CD4-positive, alpha-beta T cell treated with Interleukin-2 at 100 ng/mL for 4 hours (primary cell): ENCODE measurements around the gene MTHFD2L.
"Not testable (repeated sequence)": the region's sequence is repeated elsewhere in the genome, so short reads cannot be mapped to it uniquely, and the experiment has no call there.

Experiments used
- DNase-seq: peaks from one replicate; pipeline ENCODE4 v3.0.0-alpha.2; 2020; ENCODE audit warnings: low spot score

MTHFD2L gene

DNA sequence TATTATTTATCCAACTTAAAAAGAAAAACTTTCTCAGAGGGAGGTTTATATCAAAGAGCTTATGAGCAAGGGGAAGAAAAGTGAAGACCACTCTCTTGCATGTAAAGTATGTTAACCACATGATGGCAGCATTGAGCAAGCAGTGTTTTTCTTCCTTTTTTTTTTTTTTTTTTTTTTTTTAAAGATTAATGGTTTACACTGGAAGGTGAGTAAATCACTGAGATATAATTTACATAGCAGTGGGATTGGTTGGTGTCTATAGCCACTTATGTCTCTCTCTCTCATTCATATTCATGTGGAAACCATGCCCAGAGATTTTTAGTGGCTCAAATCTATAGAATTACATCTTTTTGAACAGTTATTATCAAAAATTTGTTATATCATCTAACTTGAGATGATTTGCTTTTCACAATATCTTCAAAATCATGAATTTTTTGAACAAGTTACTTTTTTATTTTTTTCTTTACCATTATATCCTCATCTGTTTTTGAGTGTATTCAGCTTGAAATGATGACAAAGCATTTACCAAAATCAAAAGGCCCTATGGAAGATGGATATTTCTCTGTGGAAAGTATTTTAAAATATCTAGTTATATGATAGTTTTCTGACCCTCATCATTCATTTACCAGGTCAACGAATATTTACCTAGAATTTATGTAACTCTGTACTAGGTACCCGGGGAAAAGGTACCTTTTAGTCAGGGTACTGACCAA, 31.6 kb downstream of the MTHFD2L start:
- peak; percentile 34 for DNase-seq

DNA sequence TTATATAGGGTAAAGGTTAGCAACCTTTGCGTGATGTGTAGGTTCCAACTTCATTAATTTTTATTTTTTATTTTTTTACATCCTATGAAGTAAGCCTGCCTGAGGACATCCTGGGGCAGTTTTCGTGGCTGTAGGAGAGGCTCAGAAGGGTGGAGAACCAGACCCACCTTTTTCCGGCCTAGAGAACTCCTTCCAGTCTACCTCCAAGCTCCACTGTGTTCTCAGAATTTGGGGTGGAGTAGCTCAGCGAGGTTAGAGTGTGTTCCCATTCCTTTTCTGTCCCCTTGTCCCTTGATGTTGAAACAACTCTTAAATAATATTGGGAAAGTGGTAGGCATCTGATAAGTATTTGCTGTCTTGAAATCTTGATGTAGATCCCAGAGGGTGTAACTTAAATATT, 32.4 kb downstream of the MTHFD2L start:
- no peak for DNase-seq

DNA sequence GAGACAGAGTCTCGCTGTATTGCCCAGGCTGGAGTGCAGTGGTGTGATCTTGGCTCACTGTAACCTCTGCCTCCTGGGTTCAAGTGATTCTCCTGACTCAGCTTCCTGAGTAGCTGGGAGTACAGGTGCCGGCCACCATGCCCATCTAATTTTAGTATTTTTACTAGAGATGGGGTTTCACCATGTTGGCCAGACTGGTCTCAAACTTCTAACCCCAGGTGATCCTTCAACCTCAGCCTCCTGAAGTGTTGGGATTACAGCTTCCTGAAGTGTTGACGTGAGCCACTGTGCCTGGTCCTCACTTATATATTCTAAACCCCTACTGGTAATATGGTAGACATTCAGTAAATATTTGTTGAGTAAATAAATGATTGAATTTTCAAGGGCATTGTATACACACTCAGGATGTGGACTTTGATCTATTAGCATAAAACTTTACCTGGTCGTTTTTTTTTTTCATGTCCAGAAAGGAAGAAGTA, 33.0 kb downstream of the MTHFD2L start:
- DNase-seq = no peak

DNA sequence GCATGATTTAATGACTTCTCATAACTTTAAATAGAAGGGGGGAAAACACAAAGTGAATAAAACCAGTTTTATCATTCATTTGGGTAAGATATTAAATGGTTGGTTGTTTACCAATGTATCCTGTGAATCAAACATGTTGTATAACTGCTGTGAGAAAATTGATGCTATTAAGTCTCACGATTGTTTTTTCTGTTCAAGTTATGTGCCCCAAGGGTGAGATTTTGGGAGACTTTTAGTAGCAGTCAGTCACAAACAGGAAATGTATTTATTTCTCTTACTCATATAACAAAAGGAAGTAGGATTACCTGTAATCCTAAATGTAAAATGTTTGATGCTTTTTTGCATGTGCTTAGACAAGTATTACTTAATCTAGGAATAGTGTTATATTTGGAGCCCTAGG, 39.2 kb downstream of the MTHFD2L start:
- no peak for DNase-seq

DNA sequence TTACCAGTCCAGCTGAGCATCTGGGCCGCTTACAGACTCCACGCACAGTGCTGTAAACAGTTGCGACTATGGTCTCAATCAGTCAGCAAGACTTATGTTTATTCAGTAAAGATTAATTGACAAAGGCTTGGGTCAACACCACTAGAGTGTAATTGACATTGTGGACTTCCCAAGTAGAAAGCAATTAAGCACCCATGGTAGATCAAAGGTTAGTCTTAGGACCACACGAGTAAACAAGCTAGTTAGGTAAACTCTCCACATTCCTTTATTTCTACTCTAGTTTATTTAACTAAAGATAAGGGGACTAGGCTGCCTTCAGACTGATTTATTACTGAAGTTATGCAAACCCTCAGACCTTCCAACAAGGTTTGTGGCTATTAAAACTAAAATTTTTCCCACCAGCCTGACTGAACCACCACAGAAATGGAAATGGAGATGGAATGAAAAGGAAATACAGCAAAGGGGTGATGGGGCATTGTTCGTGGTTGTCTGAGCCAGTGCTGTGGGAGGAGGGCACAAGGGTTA, 44.2 kb downstream of the MTHFD2L start:
- no peak for DNase-seq

DNA sequence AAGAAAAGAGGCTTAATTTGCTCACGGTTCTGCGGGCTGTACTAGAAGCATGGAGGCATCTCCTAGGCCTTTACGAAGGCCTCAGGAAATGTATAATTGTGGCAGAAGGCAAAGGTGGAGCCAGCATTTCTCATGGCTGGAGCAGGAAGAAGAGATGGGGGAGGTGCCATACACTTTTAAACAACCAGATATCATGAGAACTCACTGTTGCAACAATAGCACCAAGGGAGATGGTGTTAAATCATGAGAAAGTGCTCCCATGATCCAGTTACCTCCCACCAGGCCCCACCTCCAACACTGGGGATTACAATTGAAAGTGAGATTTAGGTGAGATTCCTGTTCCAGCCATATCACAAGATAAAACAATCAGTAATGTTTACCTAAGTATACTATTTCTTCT, 45.5 kb downstream of the MTHFD2L start:
- no peak for DNase-seq

DNA sequence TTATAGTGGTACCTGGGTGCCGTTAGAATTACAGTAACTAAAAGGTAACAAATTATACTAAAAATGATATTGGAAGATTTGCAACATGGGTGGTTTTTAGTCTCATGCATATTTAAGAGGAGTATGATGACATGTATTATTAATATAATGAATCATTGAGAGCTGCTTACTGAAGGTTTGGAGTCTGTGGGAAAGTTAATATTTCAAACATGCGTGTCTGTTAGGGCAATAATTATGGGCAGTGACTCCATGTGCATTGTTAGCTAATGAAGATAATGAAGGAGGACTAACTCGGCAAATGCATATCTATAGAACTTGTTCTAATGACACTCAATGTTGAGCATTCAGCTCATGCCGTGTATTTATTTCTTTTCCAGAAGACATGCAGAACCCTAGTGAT, 47.1 kb downstream of the MTHFD2L start:
- no peak for DNase-seq

DNA sequence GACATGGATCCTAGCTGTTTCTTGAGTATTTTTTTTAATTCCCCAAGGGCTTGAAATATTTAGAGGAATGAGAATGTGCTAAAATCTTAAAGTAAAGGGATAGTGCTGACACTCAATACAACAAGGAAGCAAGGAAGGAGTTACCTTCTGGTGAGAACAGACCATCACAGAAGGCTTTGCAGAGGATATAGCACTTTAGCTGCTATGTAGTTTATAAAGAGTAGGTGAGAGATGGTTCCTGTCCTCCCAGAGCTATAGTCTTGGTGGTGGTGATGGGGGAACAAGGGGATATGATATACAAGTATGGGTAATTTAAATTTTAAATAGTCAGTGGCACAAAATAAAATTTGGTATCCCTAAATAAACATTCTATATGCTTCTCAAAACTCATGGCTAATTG, 47.6 kb downstream of the MTHFD2L start:
- DNase-seq = no peak

DNA sequence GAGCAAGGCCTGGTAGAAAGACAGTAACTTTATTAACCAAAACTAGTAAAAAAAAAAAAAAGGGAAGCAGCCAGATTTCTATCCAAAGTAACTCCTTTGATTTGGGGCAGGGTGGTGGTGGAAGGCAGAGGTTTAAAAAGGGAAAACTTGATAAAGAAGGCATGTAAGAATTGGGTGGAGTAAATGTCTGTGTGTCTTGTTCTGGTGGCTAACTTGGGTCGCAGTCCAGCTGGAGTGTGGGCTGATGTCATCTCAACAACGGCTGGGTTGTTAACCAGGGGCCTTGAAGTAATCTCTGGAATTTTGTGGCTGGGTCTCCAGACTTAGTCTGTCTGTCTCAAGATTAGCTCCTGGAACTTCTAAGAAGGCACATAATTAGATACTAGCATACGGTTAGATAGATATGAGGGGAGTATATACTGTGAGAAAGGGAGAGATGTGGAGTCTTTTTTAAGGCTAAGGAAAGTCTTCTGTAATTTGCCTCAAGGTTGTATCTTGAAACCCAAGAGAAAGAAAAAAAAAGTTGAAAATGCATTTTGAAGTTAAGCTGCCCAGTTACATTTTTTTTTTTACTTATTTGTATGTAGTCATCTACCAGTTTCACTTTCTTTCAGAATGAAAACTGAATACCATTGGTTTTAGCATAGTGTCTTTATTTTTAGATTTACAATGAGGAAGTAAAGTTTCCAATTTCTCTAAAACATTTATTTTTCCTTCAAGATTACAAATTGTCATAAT, 48.3 kb downstream of the MTHFD2L start:
- DNase-seq = no peak

DNA sequence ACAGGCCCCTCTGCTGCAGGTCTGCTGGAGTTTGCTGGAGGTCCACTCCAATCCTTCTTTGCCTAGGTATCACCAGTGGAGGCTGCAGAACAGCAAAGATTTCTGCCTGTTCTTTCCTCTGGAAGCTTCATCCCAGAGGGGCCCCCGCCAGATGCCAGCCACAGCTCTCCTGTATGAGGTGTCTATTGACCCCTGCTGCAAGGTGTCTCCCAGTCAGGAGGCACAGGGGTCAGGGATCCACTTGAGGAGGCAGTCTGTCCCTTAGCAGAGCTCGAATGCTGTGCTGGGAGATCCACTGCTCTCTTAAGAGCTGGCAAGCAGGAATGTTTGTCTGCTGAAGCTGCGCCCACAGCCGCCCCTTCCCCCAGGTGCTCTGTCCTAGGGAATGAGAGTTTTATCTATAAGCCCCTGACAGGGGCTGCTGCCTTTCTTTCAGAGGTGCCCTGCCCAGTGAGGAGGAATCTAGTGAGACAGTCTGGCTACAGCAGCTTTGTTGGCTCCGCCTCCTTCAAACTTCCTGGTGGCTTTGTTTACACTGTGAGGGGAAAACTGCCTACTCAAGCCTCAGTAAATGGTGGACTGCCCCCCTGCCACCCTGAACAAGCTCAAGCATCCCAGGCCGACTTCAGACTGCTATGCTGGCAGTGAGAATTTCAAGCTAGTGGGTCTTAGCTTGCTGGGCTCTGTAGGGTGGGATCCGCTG, 56.7 kb downstream of the MTHFD2L start:
- DNase-seq = not testable (repeated sequence)

DNA sequence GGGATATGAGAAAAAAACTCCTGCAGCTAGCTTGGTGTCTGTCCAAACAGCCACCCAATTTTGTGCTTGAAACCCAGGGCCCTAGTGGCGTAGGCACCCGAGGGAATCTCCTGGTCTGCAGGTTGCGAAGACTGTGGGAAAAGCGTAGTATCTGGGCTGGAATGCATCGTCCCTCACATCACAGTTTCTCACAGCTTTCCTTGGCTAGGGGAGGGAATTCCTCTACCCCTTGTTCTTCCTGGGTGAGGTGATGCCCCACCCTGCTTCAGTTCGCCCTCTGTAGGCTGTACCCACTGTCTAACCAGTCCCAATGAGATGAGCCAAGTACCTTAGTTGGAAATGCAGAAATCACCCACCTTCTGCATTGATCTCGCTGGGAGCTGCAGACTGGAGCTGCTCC, 57.3 kb downstream of the MTHFD2L start:
- not testable (repeated sequence) for DNase-seq

DNA sequence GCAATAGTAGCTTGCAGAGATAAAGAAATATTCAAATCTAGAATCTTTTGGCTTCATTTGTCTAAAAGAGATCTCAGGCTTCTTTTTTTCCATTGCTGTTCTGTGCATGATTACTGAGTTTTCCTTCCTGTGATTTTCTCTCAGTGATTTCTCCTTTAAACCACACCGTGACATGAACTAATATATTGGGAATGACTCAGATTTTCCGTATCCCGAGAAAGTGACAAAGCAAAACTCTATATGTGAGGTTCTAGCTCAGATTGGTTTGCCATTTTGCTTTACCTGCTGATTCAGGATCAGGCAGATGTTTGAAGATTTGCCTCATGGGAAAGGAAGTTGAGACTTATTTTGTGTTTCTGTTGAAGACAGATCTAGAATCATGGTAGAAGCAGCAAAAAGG, 59.4 kb downstream of the MTHFD2L start:
- DNase-seq = no peak

DNA sequence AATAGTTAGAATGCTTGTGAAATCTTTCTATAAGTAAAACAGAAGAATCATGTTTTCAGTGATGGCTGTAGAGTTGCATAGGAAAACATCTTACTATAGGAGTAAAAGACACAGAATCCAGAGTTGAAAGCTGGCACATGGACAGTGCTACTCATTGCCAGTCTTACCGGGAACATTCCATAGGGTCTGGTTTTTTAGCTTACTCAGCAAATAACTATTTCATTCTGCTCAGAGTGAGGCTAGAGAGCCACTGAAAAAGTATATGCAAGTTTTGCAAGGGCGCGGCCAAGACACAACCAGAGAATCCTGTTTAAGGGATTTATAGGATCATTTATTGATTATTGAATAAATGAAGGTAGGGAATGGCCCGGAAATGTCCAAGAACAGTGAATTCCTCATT, 60.3 kb downstream of the MTHFD2L start:
- DNase-seq = no peak

DNA sequence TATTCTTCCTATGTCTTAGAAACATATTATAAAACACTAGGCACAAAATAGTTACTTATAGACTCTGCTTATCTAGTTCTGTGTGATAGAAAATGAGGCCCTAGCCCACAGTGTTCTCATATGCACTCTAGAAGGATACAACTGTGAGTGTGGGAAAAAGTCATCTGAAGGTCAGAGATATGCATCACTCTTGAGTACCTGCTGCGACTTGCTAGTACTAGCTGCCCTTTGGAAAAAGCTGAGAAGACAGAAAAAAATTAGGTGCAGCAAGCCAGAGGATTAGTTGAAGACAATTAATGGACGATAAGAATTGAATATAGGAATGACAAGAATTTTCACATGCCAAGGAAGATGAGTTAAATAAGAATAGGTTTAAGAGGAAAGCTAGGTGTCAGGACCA, 61.3 kb downstream of the MTHFD2L start:
- no peak for DNase-seq

DNA sequence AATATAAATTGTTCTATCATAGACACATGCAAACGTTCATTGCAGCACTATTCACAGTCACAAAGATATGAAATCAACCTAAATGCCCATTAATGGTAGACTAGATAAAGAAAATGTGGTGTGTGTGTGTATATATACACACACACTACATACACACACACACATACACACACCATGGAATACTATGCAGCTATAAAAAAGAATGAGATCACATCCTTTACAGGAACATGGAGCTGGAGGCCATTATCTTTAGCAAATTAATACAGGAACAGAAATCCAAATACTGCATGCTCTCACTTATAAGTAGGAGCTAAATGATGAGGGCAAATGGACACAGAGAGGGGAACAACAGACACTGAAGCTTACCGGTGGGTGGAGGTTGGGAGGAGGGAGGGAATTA, 65.2 kb downstream of the MTHFD2L start:
- no peak for DNase-seq

DNA sequence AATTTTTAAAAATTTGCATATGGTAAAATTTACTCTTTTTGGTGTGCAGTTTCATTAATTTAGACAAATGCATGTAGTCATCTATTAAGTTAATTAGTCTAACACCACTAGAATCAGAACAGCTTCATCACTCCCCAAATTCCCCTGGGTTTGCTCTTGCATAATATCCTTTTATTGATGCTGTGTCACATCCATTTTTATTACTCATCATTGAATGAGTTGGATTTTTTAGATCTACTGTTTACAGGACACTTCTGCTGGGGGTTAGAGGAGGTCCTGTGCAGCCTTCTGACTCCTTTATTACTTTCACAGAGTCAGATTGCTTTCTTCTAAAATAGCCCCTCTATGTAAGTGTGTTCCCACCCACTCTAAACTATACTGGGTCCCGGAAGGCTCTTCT, 65.9 kb downstream of the MTHFD2L start:
- DNase-seq = no peak

DNA sequence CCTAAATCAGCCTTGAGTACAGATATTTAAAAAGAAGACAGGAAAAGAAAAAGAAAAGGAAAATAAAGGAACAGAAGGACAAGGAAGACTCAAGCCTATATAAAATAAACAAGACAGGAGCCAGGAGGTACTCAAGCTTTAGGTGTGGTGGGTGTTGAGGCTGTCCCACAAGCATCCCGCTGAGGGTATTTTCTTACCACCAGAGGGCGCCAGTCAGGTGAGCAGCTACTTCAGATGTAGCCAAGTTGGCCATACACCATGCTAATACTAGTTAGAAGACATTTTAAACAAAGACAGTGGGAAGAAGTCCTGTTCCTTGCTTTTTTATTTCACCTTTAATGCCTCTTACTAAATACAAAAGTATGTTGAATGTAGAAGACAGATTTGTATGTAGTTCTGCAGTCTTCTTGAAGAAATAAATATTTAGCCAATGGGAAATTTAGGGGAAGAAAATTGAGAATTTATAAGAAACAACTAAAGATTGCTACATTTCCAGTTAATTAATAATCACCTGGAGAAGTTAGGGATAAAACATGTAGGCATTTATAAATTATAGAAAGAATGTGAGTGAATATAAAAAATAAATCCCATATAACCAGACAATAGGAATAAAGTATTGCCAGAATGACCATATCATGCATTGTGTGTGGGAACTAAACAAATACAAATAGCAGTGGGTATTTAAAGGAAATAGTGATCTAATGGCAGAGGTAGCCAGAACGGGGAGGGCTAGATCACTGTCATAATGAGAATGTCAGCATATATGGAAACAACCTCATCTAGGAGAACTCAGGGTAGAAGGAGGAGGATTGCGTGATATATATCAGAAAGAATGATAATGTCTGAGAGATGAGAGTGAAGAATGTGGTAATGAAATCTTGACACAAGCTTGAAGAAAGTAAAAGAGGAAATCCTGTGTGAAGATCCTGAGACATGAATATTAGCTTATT, 71.0 kb downstream of the MTHFD2L start:
- peak; percentile 74 for DNase-seq

DNA sequence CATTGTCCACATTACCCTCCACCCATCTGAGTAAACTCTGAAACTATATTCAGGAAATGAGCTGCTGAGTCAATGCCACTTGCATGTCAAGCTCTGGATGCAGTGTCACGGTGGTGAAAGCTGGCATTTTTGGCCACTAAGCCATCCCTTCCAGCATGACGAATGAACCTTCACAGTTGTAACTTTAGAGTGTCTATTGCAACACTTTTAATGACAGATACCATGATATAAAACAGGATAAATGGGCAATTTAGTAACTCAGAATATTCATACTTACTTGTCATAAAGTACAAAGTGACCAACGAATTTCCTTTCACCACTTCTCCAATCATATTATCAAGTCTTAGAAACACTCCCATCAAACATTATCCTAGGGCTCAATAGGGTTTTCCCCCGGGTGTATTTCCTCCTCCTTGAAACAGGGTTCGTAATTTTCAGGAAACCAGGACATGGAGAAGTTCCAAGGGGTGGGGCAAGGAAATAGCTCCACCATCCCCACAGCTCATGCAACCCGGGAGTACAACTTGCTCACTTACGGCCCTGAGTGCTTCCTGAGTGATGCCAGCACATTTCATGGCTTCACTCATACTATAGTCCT, 73.1 kb downstream of the MTHFD2L start:
- DNase-seq = no peak

DNA sequence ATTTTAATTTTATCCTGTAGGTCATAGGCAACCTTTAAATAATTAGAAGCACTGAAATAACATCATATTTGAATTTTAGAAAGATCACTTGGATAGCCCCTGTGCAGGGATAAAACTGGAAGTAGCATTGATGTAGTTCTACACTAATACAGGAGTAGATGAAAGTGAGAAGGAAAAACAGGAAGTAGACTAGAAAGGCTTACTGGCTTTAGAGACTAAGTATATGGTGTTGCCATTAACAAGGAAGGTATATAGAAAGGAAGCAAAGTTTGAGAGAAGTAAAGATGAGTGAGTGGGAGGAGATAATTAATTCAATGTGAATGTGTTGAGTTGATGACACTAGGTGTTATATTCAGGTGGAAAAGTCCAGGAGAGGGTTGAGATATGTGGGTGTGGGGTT, 77.2 kb downstream of the MTHFD2L start:
- no peak for DNase-seq

DNA sequence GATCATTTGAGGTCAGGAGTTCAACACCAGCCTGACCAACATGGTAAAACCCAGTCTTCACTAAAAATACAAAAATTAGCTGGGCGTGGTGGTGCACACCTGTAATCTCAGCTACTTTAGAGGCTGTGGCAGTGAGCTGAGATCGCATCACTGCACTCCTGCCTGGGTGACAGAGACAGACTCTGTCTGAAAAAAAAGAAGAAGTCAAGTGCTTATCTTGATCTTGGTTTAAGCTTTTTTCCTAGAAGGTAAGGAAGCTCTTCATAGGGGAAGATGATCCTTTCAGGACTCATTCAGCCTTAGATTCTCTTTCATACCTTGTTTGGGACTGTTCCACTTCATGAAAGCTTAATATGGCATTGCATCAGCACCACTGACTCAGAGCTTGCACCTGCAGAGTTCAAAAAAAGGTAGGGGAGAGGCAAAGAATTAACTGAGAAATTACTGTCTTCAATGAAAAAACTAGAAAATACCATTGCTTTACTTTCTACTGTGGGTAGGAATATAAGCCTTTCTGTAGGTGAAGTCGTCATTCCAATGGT, 79.6 kb downstream of the MTHFD2L start:
- DNase-seq = no peak

DNA sequence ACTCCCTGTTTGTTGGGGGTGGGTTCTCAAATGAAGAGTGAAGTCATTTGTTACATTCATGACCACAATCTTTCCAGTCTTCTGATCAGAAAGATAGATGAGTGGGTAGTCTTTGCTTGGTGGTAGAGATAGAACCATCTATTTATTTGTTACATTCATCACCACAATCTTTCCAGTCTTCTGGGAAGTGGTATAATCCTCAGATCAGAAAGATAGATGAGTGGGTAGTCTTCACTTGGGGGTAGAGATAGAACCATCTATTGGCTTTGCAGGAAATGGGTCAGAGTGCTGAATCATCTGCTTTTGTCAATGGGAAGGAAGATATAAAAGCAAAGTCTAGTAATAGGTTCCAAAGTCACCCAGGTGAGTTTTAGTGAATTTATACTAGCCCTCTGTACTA, 86.1 kb downstream of the MTHFD2L start:
- no peak for DNase-seq
